ENCODE measurements around the gene ATF7. TPM values are rescaled to one million over a fixed set of nuclear protein-coding genes. Genes with fewer than 3 reads are reported as not detected.
"Not testable (repeated sequence)": the region's sequence is repeated elsewhere in the genome, so short reads cannot be mapped to it uniquely, and the experiment has no call there.

Gene ATF7
- total RNA-seq, 1 donor, result 17.4 TPM

- no peak for DNase-seq (ENCODE audit: insufficient read length, low spot score, missing footprints)
- no peak for TF ChIP-seq CTCF (IDR thresholded peaks at IDR 0.05; ENCODE audit: extremely low read depth, low read depth, low read length)
- Histone ChIP-seq H3K36me3 (ENCODE audit: insufficient read depth, low read length) (no peaks in the 10 kb centered on the region), H3K4me1 (ENCODE audit: insufficient read depth, low read length) (no peaks in the 10 kb centered on the region), H3K4me2 (ENCODE audit: insufficient read depth, low read length) (no peak overlapping the region), H3K27me3 (ENCODE audit: insufficient read depth, low read length) (no peaks in the 10 kb centered on the region), H3K27ac (ENCODE audit: low read depth, low read length) (no peak overlapping the region), H3K9me3 (ENCODE audit: low read depth, low read length) (no peaks in the 10 kb centered on the region), H3K79me2 (ENCODE audit: insufficient read depth, low read length) (no peaks in the 10 kb centered on the region), H2AFZ (ENCODE audit: low read length) (no peak overlapping the region), H4K20me1 (ENCODE audit: insufficient read depth, low read length) (no peaks in the 10 kb centered on the region), H3K4me3 (ENCODE audit: insufficient read depth, low read length) (no peak overlapping the region)
These were observed 18.0 kb upstream of the ATF7 start for GRCh38 chr12:53644133-53644532.

DNA sequence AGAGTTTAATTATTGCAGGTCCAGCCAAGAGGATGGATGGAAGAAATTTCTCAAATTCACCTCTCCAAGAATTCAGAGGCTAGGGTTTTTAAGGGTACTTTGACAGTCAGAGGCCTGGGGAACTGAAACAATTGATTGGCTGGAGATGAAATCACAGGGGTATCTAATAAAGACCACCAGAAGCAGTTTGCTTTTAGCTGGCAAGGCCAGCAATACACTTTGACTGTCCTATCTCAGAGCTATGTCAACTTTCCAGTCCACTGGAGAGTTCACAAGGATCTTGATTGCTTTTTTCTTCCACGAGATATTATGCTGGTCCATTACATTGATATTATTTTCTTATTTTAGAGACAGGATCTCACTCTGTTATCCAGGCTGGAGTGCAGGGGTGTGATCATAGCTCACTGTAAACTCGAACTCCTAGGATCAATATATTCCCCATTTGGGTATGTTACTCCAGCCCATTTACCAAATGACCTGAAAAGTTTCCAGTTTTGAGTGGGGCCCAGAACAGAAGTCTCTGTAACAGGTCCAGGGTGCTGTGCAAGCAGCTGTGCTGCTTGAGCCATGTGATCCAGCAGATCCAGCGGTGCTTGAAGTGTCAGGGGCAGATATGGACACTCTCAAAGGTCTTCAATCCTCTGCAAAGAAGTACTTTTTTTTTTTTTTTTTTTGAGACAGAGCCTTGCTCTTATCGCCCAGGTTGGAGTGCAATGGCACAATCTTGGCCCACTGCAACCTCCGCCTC is 17.2 kb upstream of the ATF7 start:
- no peak for DNase-seq (ENCODE audit: insufficient read length, low spot score, missing footprints)

DNA sequence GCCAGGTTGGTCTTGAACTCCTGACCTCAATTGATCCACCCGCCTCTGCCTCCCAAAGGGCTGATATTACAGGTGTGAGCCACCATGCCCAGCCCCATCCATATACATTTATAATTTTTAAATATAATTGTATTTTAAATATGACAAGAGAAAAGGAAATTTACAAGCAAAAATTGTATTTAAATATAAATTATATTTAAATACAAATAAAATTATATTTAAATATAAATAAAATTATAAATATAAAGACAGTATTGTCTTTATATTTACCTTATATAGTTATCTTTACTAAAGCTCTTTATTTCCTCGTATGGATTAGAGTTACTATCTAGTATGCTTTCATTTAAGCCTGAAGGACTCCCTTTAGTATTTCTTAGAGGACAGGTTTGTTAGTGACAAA is 11.9 kb upstream of the ATF7 start:
- Histone ChIP-seq H3K27ac (ENCODE audit: low read depth, low read length) (no peak overlapping the region), H3K36me3 (ENCODE audit: insufficient read depth, low read length) (no peaks in the 10 kb centered on the region), H3K27me3 (ENCODE audit: insufficient read depth, low read length) (no peaks in the 10 kb centered on the region), H3K79me2 (ENCODE audit: insufficient read depth, low read length) (no peaks in the 10 kb centered on the region), H3K9me3 (ENCODE audit: low read depth, low read length) (no peaks in the 10 kb centered on the region), H3K4me2 (ENCODE audit: insufficient read depth, low read length) (no peak overlapping the region), H4K20me1 (ENCODE audit: insufficient read depth, low read length) (no peaks in the 10 kb centered on the region), H3K4me3 (ENCODE audit: insufficient read depth, low read length) (no peak overlapping the region), H3K4me1 (ENCODE audit: insufficient read depth, low read length) (no peaks in the 10 kb centered on the region), H2AFZ (ENCODE audit: low read length) (no peak overlapping the region)
- TF ChIP-seq CTCF (IDR thresholded peaks at IDR 0.05; ENCODE audit: extremely low read depth, low read depth, low read length), result no peak
- DNase-seq (ENCODE audit: insufficient read length, low spot score, missing footprints), result no peak

More for the DNA sequence above, 17.2 kb upstream of the ATF7 start:
- Histone ChIP-seq H3K36me3 (ENCODE audit: insufficient read depth, low read length) (no peaks in the 10 kb centered on the region), H3K27me3 (ENCODE audit: insufficient read depth, low read length) (no peaks in the 10 kb centered on the region), H2AFZ (ENCODE audit: low read length) (no peak overlapping the region), H3K9me3 (ENCODE audit: low read depth, low read length) (no peaks in the 10 kb centered on the region), H3K27ac (ENCODE audit: low read depth, low read length) (no peak overlapping the region), H3K4me1 (ENCODE audit: insufficient read depth, low read length) (no peaks in the 10 kb centered on the region), H3K4me3 (ENCODE audit: insufficient read depth, low read length) (no peak overlapping the region), H3K79me2 (ENCODE audit: insufficient read depth, low read length) (no peaks in the 10 kb centered on the region), H4K20me1 (ENCODE audit: insufficient read depth, low read length) (no peaks in the 10 kb centered on the region), H3K4me2 (ENCODE audit: insufficient read depth, low read length) (no peak overlapping the region)
- no peak for TF ChIP-seq CTCF (IDR thresholded peaks at IDR 0.05; ENCODE audit: extremely low read depth, low read depth, low read length)

DNA sequence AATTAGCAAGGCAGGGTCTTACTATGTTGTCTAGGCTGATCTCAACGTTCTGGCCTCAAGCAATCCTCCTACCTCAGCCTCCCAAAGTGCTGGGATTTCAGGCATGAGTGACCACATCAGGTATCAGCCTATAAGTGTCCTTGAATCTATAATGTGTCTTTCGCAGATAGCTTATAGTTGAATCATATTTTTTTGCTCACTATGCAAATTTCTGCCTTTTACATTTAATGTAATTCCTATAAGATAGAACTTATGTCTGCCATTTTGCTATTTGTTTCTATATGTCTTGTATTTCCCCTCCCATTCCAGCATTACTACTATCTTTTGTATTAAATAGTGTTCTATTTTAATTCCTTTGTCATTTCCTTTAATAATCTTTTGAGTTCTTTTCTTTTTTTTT is 10.5 kb upstream of the ATF7 start:
- Histone ChIP-seq H3K9me3 (ENCODE audit: low read depth, low read length) (no peaks in the 10 kb centered on the region), H4K20me1 (ENCODE audit: insufficient read depth, low read length) (no peaks in the 10 kb centered on the region), H3K79me2 (ENCODE audit: insufficient read depth, low read length) (no peaks in the 10 kb centered on the region), H3K27me3 (ENCODE audit: insufficient read depth, low read length) (no peaks in the 10 kb centered on the region), H3K4me2 (ENCODE audit: insufficient read depth, low read length) (no peak overlapping the region), H3K4me3 (ENCODE audit: insufficient read depth, low read length) (no peak overlapping the region), H3K27ac (ENCODE audit: low read depth, low read length) (no peak overlapping the region), H3K36me3 (ENCODE audit: insufficient read depth, low read length) (no peaks in the 10 kb centered on the region), H3K4me1 (ENCODE audit: insufficient read depth, low read length) (no peaks in the 10 kb centered on the region), H2AFZ (ENCODE audit: low read length) (no peak overlapping the region)
- TF ChIP-seq CTCF (IDR thresholded peaks at IDR 0.05; ENCODE audit: extremely low read depth, low read depth, low read length), result no peak
- no peak for DNase-seq (ENCODE audit: insufficient read length, low spot score, missing footprints)

- not testable (repeated sequence) for H3K4me1 ChIP-seq (ENCODE audit: insufficient read depth, low read length); H3K27me3 ChIP-seq (ENCODE audit: insufficient read depth, low read length); H3K79me2 ChIP-seq (ENCODE audit: insufficient read depth, low read length); H3K9me3 ChIP-seq (ENCODE audit: low read depth, low read length); H4K20me1 ChIP-seq (ENCODE audit: insufficient read depth, low read length); H3K27ac ChIP-seq (ENCODE audit: low read depth, low read length); H3K36me3 ChIP-seq (ENCODE audit: insufficient read depth, low read length); H3K4me3 ChIP-seq (ENCODE audit: insufficient read depth, low read length); DNase-seq (ENCODE audit: insufficient read length, low spot score, missing footprints); H2AFZ ChIP-seq (ENCODE audit: low read length); H3K4me2 ChIP-seq (ENCODE audit: insufficient read depth, low read length)
These were observed 9.5 kb upstream of the ATF7 start for GRCh38 chr12:53635708-53636107.
